ENCODE results near the gene PCDHGB4.

GRCh38 chr5:141413540-141414069 is 26.1 kb downstream of the PCDHGB4 start:
- no peak for TF ChIP-seq CTCF (IDR thresholded peaks at IDR 0.05)
- no peak for TF ChIP-seq POLR2A (IDR thresholded peaks at IDR 0.05)

All from heart left ventricle (tissue), 13 donors.